HG03378 (cell line): ENCODE data around the gene LRSAM1.

Experiments used
- ATAC-seq: cut with Tn5 transposase; IDR thresholded peaks from one replicate; pipeline ENCODE4 v1.9.1; 2021; ENCODE audit warnings: mild to moderate bottlenecking, moderate library complexity; ENCODE audit not compliant: unreplicated experiment

The LRSAM1 gene

DNA sequence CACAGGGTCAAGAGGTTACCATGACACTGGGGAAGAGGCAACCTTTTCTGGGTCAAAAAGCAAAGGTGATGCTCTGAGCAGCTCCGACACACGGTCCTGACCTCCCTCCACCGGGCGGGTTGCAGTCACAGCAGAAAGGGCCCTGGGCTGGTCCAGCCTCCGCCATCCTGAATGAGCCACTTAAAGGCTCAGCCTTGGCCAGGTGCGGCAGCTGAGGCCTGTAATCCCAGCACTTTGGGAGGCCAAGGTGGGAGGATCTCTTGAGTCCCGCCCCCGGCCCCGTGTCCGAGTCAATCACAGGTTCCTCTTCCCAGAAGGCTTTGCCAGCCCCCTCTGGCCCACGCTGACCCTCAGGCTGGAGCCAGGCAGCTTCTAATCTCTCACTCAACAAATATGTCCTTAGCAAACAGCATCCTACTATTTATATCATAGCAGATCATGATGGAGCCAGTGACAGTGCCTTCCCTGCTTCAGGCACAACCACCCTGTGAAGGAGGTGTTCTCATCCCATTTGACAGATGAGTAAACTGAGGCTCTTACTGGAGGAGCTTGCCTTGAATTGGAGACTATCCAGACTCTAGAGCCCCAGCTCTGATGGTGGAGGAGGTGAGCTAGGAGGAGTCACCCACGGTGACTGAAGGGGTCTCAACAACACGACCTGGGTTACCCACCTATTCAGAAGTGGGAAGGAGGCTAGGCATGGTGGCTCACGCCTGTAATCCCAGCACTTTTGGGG, 79.1 kb downstream of the LRSAM1 start:
- ATAC-seq, result no peak

DNA sequence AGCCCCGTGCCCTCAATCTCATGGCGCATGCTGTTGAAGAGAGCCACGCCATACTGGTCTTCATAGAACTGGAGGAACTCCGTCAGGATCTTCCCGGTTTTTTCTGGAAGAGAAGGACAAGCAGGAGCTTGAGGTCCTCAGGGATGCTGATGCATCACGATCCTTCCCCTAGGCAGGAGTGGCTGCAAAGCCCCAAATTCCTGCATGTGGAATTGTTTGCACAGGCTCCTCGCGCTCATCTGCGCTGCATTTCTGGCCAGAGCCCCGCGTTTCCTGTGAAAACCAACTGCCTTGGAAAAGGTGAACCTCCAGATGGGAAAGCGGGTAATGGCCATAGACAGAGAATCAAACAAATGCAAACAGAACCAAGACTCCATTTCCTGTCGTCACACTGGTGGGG, 80.4 kb downstream of the LRSAM1 start:
- ATAC-seq, result no peak

DNA sequence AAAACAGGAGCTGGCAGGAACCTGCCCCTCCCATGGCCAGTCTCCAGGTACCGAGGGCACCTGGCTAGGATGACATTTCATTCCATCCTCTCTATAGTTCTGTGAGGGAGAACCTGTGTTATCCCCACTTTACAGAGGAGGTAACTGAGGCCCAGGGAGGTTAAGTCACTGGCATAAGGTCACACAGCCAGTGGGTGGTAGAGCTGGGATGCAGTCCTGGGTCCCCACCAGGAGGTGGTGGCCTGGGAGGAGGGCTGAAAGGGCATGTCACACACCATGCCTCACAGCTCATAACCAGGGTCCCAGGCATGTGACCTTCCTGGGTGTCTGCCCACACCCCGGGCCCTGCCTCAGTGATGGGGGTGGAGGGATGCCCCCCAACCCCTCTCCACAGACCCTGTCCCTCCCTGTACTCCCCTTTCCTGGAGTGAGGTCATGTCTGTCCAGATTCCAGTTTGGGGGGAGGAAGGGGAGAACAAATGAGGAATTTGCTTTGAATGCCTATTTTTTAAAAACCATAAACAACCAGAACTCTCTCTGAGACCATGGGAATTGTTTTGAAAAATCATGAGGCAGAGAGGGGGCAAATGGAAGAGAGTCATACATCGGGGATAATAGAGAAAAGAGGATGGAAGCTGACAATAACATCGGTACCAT, 83.1 kb downstream of the LRSAM1 start:
- ATAC-seq, result no peak

DNA sequence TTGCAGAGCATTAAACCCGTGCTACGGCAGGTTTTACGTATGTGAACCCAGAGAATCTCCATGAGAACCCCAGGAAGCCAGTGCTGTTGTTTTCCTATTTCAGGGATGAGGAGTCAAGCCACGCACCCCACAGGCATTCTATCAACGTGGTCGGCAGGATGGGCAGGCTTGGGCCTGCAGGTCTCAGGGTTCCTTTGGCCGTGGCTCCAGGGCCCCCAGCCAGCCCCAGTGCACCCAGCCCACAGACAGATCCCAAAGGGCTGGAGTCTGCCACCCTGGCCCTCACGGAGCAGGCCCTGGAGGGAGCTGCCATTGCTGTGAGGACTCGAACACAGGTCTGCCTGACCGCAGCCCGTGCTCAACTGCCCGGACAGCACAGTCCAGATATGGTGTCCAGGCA, 83.6 kb downstream of the LRSAM1 start:
- no peak for ATAC-seq

DNA sequence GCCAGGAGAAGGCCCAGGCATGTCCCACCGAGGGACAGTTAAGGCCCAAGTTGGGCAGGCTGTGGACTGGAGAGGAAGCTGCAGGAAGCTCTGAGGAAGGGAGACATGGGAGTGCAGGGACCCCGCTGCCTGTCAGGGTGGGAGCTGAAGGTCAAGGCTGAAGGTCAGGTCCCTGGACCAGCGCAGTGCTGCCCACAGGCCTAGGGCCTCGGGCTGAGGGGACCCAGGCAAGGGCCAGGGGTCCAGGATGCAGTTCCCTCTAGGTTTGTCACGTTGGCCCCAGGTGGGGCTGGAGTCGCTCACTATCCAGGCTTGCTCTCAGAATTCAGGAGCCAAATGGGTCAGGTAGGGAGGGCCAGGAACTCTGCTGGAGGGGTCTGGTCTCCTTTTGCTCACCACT, 84.1 kb downstream of the LRSAM1 start:
- no peak for ATAC-seq

DNA sequence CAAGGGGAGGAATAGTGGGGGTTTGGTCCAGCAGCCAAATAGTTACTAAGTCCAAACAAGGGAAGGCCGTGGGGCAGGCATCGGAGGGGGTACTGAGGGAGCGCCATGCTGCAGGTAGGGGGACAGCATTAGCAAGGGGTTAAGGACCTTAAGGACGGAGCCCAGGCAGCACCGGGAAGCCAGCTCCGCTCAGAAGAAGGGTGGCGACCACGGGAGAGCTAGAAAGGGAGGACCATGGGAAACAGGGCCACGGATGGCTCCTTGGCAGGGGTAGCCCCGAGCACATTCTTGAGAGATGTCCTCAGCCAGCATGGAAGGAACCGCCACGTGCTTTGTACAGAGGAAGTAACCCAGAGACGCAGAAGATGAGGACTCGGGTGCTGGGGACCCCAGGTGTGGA, 84.5 kb downstream of the LRSAM1 start:
- ATAC-seq, result no peak

DNA sequence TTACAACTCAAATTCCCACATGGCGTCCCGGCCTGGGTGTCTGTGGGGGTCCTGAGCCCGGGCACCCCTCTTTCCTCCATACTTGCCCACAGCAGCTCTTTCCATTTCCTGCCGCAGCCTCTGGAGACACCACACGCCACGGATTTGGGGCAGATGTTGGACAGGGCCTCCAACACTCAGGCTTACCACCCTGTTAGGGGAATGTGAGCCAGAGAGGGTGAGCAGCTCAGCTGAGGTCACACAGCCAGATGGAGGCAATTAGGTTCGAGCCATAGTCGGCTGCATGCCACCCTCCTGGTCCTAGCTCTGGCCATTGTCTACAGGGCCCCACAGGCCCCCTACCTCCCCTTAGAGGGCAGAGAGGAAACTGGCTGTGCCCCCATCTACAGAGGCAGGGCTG, 85.2 kb downstream of the LRSAM1 start:
- ATAC-seq, result no peak

DNA sequence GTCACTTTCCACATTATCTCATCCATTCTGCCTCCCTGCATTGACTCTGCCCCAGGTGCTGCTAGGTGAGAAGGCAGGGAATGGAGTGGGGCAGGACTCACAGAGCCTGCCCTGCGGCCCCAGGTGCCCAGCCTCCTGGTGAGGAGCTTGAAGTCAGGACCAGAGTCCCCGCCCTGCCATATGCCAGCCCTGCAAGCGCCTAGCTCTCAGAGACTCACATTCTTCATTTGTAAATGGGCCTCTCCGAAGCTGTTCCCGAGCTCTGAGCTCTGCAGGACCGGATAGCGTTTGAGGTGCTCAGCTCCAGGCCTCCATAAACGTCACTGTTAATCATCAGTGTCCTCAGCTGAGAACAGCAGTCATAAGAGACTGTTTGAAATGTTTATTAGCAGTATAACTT, 85.7 kb downstream of the LRSAM1 start:
- ATAC-seq, result no peak

DNA sequence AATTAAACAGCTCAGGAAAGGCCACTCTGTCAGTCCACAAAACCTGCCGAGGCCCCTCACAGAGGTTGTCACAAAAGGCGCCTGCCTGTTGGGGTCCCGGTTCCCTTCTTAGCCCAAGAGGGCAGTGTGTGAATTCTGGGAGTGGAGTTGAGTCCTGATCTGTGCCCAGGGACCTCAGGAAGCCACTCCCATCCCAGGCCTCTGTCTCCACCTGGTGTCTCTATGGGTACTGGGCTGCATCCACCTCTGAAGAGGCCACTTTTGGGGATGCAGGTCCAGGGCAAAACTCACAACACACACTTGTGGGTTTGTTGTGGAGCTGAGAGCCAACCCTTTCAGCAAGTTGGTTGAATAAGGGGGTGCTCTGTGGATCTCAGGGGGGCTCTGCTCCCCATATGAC, 86.5 kb downstream of the LRSAM1 start:
- ATAC-seq, result no peak

DNA sequence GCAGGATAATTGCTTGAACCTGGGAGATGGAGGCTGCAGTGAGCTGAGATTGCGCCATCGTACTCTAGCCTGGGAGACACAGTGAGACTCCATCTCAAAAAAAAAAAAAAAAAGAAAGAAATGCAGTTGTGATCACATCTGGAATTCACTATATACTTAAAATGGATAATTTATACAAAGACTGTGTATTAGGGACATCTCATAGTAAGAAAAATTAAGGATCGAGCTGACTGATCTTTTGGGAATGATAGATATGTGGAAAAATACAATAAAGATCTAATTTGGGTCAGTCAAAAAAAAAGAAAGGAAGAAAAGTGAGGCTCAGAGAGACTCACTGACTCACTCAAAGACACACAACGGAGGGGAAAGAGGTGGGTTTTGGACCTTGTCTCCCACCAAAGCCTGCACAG, 87.5 kb downstream of the LRSAM1 start:
- ATAC-seq, result no peak

DNA sequence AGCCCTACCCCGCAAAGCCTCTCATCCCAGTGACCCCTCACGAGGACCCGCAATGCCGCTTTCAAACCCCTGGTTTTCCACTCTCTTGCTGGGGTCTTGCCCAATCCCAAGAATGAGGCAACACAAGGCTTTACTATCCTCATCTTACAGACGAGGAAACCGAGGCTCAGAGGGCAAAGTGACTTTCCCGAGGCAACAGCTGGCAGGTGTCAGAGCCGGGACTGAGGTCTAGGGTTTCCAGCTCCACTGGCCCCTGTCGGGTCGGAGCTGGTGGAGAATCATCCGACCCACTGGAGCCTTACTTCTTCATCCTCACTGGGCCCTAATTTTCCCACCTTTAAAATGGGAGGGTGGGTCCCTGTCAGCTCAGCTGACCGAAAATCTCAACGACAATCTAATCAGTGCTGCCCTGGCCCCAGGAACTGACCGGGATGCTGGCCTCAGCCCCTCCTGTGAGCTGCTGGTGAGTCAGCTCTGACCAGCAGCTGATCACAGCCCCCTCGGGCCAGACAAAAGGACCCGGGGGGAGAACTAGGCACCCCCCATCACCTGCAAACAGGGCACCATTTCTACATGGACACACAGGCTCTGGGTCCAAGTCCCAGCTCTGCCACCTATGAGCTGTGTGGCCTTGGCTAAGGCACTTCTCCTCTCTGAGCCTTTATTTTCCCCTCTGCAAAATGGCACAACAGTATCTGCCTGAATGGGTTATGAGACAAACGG, 88.1 kb downstream of the LRSAM1 start:
- ATAC-seq, result no peak

DNA sequence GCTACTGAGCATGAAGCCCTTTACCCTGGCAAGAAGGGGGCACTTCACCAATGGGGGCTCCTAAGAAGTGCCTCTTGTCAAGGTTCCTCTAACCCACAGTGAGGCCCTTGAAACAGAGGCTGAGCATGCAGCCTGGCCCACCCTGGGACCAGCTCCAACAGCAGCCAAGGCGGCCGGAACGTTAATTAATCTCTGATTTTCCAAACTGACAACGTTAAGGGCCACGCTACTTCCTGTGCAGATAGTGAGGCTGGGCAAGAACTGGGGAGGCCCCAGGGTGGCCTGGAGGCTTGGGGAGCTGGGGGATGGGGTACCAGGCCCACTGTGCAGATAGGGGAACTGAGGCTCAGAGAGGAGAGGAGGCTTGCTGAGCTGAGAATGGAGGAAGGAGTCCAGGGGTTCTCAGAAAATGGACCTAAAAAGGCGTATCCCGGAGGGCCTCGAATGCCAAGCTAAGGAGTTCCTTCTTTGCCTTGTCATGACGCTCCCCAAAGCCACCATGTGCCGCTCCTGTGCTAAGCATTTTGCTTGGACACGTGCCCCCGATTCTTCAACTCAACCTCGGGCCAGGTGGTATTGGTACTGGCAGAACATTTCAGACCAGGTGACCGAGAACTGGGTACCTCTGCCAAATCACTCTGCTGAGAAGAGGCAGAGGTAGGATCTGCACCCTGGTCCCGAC, 88.8 kb downstream of the LRSAM1 start:
- no peak for ATAC-seq

DNA sequence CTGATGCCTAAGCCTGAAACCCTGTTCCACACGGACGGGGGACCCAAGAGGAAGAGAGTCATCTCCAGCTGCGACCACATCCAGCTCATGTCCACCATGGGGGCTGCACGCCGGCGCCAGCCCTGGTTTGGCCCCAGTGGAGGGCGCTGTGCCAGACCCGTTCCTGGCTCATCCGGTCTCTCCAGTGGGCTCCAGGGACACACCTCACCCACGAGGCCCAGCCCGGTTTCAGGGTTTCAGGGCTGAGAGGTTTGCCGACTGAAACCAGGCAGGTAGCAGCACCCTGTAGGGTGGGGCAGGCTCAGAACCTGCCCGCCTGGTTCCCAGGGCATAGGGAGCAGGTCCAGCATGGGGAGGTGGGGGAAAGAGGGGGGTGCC, 89.3 kb downstream of the LRSAM1 start:
- ATAC-seq, result no peak

DNA sequence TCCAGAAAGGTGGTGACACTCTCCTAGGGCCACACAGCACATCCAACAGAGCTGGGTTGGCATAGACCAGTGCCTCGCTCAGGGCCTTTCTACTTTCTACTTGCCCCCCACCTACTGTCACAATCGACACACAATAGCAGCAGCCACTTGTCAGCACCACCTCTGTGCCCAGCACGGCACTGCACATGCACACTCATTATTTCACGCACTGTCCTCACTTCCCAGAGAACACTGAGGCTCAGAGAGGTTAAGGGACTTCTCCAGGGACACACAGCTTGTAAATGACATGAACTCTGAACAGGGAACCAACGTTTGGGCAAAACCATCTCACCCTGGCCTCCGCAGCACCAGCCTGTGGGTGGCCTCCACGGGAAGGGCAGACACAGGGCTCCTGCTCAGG, 89.9 kb downstream of the LRSAM1 start:
- ATAC-seq, result no peak

DNA sequence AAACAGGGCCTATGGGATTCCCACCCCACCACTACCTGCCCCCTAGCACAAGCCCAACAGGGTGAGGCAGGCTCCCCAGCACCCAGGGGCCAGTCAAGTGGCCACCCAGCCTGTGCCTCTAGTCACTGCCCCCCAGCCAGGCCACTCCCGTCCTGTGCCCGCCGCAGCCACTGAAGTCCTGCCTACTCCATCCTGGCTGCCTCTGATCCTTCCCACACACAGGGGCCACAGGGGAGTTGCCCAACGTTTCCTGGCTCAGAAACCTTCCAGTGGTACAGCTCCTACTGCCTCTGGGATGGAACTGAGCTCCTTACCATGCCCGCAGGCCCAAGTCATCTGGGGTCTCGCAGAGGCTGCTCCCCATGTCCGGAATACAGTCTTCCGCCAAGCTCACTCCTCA, 90.6 kb downstream of the LRSAM1 start:
- no peak for ATAC-seq

DNA sequence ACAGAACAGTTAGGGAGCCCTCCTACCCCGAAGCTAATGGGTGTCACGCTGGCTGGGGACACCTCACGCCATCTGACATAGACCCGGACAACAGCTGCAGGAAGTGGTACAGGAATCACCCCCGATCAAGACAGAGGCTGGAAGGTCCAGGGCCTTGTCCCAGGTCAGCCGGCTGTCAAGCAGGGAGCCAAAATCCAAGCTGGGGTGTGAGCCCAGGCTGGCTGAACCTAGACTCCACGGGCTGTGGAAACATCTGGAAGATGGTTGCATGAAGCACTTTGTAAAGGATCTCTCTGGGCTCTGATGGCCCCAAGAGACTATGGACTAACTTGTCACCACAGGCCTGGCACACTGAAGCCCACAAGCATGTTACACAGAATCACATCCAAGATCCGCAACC, 91.9 kb downstream of the LRSAM1 start:
- ATAC-seq, result no peak

DNA sequence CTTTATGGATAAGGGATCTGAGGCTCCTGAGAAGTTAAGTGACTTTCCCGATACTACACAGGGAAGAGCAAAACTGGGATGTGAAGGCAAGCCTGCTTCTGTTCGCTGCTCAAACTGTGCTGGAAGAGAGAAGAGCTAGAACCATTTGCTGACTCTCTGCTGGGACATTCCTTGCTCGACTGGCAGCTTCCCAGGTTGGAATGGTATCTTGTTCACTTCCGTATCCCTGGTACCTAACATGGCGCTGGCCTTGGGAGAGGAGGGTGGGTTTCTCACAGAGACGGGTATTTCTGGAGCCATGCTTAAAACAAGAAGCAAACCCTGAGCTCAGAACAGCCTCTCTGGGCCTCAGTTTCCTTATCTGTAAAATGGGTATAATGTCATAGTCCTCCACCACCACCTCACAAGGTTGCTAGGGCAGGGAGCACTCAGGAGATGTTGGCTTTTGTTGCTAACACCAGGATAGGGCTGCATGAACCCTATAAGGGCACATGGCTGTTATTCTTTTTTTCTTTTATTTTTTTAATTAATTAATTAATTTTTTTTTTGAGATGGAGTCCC, 92.7 kb downstream of the LRSAM1 start:
- no peak for ATAC-seq

DNA sequence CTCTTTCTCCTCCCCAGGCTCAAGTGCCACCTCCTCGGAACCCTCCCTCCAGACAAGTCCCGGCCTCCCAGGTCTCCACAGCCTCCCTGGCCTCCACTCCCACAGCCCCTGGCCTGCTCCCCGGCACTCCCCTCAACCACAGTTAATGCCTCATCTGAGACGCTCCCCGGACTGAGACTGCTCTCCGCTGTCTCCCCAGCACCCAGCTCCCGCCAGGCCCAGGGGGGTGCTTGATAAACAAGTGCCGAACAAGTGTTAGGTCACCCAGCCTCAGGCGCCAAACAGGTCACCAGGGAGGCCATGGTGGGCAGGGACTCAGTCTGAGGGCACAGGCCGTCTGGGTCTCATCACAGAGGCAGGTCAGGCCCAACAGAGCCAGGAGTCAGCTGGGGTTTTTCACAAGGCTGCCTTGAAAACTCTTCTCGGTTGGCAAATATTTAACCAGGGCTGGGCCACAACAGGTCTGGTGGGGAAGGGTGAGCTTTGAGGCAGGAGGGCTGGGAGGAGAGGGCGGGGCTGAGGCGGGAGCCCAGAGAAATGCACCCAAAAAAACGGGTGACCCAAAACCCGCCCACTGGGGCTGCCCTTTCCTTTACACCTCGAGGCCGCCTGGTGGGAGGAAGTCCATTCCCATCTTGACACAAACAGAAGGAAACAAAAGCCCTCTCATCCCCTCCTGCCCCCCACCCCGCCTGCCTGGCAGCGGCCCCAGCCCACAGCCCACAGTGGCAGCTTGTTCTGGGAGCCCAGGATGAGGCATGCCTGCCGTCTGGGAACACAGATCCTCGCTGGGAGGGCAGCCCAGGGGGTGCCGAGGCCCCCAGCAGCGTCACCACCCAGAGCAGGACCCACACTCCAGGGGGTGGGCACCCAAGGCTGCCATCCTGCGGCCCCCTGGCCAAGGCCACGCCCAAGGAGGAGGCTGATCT, 94.2 kb downstream of the LRSAM1 start:
- no peak for ATAC-seq

DNA sequence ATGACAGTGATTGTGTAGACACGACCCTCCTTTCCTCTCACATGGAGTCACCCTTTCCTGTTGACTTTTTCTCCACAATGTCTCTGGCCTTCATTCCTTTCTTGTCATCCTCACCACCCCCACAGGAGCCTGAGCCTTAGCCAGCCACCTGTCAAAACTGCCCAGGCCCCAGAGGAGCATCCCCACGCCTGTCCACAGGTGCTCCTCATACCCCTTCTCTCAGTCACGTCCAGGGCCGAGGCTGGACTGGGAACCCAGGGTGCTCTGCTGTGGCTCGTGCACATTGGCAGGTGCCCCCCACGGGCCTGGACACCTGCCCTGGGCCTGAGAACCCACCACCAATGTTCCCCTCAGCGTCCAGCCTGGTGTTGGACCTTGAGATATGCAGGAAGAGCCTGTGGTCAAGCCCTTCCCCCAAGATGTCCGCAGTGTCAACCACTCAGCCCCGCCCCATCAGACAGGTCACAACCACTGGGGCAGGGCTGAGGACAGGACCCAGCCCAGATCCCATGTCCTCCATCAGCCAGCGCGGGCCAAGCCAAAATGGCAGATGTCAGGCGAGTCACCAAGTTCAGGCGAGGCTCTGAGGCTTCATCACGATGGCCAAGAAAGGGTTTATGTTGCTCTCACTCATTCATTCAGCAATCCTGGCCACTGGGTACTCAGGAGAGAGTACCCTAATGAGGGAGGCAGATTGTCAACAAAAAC, 95.0 kb downstream of the LRSAM1 start:
- ATAC-seq, result no peak
